Tibial artery (tissue), 4 donors: ENCODE results near the gene MRPL34.

Experiments
- DNase-seq, 2 donors: peaks; one replicate each; pipeline ENCODE4 v3.0.0-alpha.2; 2019
- H3K27ac ChIP-seq, 2 donors: fragments of 200-600 bp; sonication (generic) in 1 of 2; 1 replicate in 1 of 2; 2 replicates in 1 of 2; pipeline ENCODE4 v1.5.1; 2018 to 2019; ENCODE audit warnings: mild to moderate bottlenecking in 1 of 2
- H3K27me3 ChIP-seq, 2 donors: fragments of 200-600 bp; sonication (generic) in 1 of 2; one replicate each; pipeline versions ENCODE4 v1.5.1 to v1.6.0; 2016 to 2019
- H3K36me3 ChIP-seq, 3 donors: fragments of 200-600 bp; sonication (generic) in 2 of 3; one replicate each; pipeline ENCODE4 v1.5.1; 2016 to 2019; ENCODE audit warnings: mild to moderate bottlenecking in 2 of 3
- H3K4me1 ChIP-seq, 4 donors: fragments of 200-600 bp; sonication (generic) in 2 of 4; 1 replicate in 3 of 4; 2 replicates in 1 of 4; pipeline ENCODE4 v1.5.1; 2016 to 2019
- H3K4me3 ChIP-seq, 2 donors: fragments of 200-600 bp; sonication (generic) in 1 of 2; 1 replicate in 1 of 2; 2 replicates in 1 of 2; pipeline ENCODE4 v1.5.1; 2018 to 2019; ENCODE audit warnings: mild to moderate bottlenecking in 2 of 2
- H3K9me3 ChIP-seq, 3 donors: fragments of 200-600 bp; sonication (generic) in 1 of 3; one replicate each; pipeline ENCODE4 v1.5.1; 2016 to 2019
- CTCF ChIP-seq, 2 experiments: fragments of 200-600 bp in 1 of 2; fragments of 450-650 bp in 1 of 2; IDR thresholded peaks; one replicate each; pipeline ENCODE4 v1.5.1; 2017 to 2019; ENCODE audit warnings: antibody characterized with exemption in 2 of 2, mild to moderate bottlenecking in 1 of 2, moderate library complexity in 1 of 2
- intact Hi-C: fragments of 100-400 bp; cut with DNase I; formaldehyde crosslinking; loops from one replicate; pipeline ENCODE4 v1.15.0; 2023; ENCODE audit warnings: low total_unique reads

The MRPL34 gene

GRCh38 chr19:17337675-17338432 lies 32.2 kb downstream of the MRPL34 start:
- Histone ChIP-seq H3K9me3 (no peaks in the 10 kb centered on the region), H3K4me1 (peaks cover 0 to 44% (median 33%) of the 10 kb centered on the region in 4 donors), H3K27ac (peak overlapping the region; percentile 88), H3K36me3 (peaks cover 0 to 24% (median 10%) of the 10 kb centered on the region in 3 donors), H3K4me3 (peak overlapping the region; percentile 65 to 83), H3K27me3 (no peaks in the 10 kb centered on the region)
- intact Hi-C loops = no loop called here
- TF ChIP-seq CTCF (IDR thresholded peaks at IDR 0.05) = no peak
- no peak for DNase-seq

GRCh38 chr19:17338433-17339078 lies 32.9 kb downstream of the MRPL34 start:
- peaks cover 0 to 24% (median 10%) of the 10 kb centered on the region in 3 donors for H3K36me3 ChIP-seq
- H3K27me3 ChIP-seq = no peaks in the 10 kb centered on the region
- H3K4me1 ChIP-seq = peaks cover 0 to 37% (median 29%) of the 10 kb centered on the region in 4 donors
- peak overlapping the region; percentile 65 to 83 for H3K4me3 ChIP-seq
- H3K9me3 ChIP-seq = no peaks in the 10 kb centered on the region
- intact Hi-C loops = no loop called here
- TF ChIP-seq CTCF (IDR thresholded peaks at IDR 0.05) = no peak
- H3K27ac ChIP-seq = no peak overlapping the region
- DNase-seq = no peak

GRCh38 chr19:17339088-17339741 lies 33.5 kb downstream of the MRPL34 start:
- no peak for DNase-seq
- Histone ChIP-seq H3K4me3 (no peak overlapping the region), H3K27ac (no peak overlapping the region), H3K27me3 (no peaks in the 10 kb centered on the region), H3K36me3 (peaks cover 0 to 24% (median 10%) of the 10 kb centered on the region in 3 donors), H3K9me3 (no peaks in the 10 kb centered on the region), H3K4me1 (peaks cover 0 to 30% (median 23%) of the 10 kb centered on the region in 4 donors)
- no peak for TF ChIP-seq CTCF (IDR thresholded peaks at IDR 0.05)
- intact Hi-C loops = no loop called here

GRCh38 chr19:17340302-17340870 lies 34.7 kb downstream of the MRPL34 start:
- Histone ChIP-seq H3K9me3 (no peaks in the 10 kb centered on the region), H3K4me3 (no peak overlapping the region), H3K27me3 (no peaks in the 10 kb centered on the region), H3K36me3 (peaks cover 0 to 24% (median 10%) of the 10 kb centered on the region in 3 donors), H3K27ac (no peak overlapping the region), H3K4me1 (peaks cover 0 to 22% (median 17%) of the 10 kb centered on the region in 4 donors)
- TF ChIP-seq CTCF (IDR thresholded peaks at IDR 0.05) = no peak
- DNase-seq = no peak
- intact Hi-C loops = no loop called here

- no peak for TF ChIP-seq CTCF (IDR thresholded peaks at IDR 0.05)
- no peaks in the 10 kb centered on the region for H3K9me3 ChIP-seq
- H3K27me3 ChIP-seq = no peaks in the 10 kb centered on the region
- peaks cover 0 to 24% (median 10%) of the 10 kb centered on the region in 3 donors for H3K36me3 ChIP-seq
- H3K4me1 ChIP-seq = peaks cover 0 to 18% (median 14%) of the 10 kb centered on the region in 4 donors
- intact Hi-C loops = no loop called here
- no peak overlapping the region for H3K27ac ChIP-seq
- no peak overlapping the region for H3K4me3 ChIP-seq
- DNase-seq = no peak
These were observed 35.2 kb downstream of the MRPL34 start for GRCh38 chr19:17340871-17341357.
